HTR-8/SVneo (cell line): Measurements from ENCODE around the gene ANKS1B.

ENCODE experiments used
- DNase-seq: peaks from one replicate; pipeline ENCODE4 v3.0.0; 2011; ENCODE audit warnings: low spot score, mixed read lengths; ENCODE audit not compliant: insufficient read length
- FAIRE-seq: peaks from 2 replicates; lab custom pipeline; 2011; peaks lifted over from hg19 to GRCh38; lab: Jason Lieb, UNC

Gene ANKS1B

DNA sequence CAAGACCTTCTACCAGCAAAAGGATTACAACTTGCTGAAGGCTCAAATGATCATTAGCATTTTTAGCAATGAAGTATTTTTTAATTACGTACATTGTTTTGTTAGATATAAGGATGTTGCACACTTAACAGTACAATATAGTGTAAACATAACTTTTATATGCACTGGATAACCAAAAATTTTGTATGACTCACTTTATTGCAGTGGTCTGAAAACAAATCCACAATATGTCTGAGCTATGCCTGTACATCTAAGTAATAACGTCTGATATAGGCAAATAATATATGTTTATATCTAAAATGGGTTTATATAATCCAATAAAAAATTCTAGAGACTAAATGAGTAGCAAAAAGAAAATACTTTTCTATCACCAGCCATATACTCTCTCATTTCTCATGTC lies 10.6 kb downstream of the ANKS1B start:
- no peak for DNase-seq
- no peak for FAIRE-seq

GRCh38 chr12:99966429-99966828 lies 18.3 kb downstream of the ANKS1B start:
- DNase-seq, result no peak
- FAIRE-seq, result no peak

GRCh38 chr12:99960311-99960710 lies 24.4 kb downstream of the ANKS1B start:
- no peak for FAIRE-seq
- no peak for DNase-seq

GRCh38 chr12:99959549-99960170 lies 25.1 kb downstream of the ANKS1B start:
- DNase-seq, result no peak
- FAIRE-seq, result no peak

DNA sequence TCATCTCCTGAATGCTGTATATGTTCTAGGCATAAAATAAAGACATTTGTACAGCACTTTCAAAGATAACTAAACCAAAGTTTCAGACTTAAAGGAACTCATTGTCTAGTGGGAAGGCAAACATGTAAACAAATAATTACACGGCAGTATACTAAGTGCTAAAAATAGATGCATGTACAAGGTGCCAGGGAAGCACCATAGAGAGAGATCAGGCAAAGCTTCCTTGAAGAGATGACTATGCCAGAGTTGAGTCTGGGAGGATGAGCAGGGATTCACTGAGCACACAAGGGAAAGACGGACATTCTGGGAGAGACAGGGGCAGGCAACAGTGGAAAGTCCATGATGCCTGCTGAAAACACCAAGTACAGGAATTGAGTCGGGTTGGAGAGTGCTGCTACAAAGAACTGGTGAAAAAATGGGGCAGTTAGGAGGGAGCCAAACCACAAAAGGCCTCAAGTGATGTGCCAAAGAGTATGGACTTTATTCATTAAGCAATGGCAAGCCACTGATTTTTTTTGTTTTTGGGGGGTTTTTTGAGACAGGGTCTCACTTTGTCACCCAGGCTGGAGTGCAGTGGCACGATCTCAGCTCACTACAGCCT lies 26.8 kb downstream of the ANKS1B start:
- DNase-seq, result no peak
- FAIRE-seq, result no peak

DNA sequence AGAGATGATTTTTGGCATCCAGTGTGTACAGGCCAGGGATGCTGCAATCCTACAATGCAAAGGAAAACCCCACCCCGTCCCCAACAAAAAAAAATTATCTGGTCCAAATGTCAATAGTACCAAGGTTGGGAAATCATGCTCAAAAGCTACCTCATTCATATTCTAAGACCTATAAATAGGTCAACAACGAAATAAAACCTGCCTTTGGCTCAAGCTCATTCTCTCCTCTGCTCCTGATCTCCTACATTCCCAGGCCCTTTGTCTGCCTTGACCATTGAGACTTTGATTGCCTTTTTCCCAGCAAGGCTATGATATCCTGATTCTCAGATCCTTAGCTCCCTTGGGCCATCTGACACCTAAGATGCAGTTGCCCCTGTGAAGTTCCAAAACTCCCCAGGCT lies 30.0 kb downstream of the ANKS1B start:
- FAIRE-seq (no peak), DNase-seq (no peak)

DNA sequence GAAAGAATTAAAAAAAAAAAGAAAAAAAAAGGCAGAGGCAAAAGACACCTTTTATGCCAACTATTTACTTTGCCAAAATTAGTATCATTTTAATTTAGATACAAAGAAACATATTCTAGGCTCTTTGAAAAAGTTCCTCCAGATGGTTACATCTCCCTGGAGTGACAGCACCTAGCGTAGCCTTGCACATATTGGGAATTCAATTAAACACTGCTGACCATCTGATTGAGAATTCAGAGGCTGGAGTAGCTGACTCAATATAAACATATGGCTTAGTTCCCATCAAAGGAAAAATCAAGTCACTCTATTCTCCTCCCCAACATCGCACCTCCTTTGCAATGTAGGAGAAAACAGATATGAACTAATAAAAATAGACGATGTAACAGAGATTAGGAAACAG lies 36.4 kb downstream of the ANKS1B start:
- FAIRE-seq (no peak), DNase-seq (no peak)

GRCh38 chr12:99946131-99946530 lies 38.6 kb downstream of the ANKS1B start:
- DNase-seq (no peak), FAIRE-seq (no peak)

DNA sequence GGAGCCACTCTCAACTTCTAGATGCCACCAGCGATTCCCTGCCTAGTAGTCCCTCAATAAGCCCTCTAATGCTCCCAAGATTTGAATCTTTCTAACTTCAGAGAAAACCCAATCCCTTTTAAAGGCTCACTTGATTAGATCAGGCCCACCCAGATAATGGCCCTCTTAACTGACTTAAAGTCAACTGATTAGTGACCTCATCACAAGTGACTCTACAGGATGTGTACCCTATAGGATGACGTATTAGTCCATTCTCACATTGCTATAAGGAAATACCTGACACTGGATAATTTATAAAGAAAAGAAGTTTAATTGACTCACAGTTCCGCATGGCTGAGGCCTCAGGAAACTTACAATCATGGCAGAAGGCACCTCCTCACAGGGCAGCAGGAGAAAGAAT lies 49.1 kb downstream of the ANKS1B start:
- FAIRE-seq (no peak), DNase-seq (no peak)

DNA sequence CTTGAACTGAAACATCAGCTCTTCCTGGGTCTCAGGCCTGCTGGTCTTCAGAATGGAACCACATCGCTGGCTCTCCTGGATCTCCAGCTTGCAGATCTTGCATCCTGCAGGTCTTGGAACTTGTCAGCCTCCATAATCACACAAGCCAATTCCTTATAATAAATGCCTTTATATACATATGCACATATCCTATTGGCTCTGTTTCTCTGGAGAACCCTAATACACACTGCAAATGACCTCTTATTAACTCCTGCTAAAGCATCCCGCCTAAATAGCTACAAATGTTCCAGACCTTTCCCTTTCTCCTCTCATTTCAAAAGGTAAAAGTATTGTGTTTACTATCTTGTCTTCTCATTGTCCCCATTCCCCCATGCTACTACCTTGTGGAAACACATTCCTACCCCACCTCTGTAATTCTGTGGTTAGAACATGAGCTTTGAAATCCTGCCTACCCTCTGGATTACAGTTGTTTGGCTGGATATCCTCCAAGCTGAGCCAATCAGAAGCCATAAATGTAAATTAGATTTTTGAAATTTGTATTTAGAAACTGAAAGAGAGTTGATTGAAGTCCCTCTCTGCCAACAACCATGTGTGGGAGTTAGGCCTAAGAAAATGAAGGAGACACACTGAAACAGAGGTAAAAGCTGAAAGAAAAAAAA lies 58.1 kb downstream of the ANKS1B start:
- DNase-seq (no peak), FAIRE-seq (no peak)

GRCh38 chr12:99920353-99920960 lies 64.3 kb downstream of the ANKS1B start:
- no peak for DNase-seq
- no peak for FAIRE-seq

DNA sequence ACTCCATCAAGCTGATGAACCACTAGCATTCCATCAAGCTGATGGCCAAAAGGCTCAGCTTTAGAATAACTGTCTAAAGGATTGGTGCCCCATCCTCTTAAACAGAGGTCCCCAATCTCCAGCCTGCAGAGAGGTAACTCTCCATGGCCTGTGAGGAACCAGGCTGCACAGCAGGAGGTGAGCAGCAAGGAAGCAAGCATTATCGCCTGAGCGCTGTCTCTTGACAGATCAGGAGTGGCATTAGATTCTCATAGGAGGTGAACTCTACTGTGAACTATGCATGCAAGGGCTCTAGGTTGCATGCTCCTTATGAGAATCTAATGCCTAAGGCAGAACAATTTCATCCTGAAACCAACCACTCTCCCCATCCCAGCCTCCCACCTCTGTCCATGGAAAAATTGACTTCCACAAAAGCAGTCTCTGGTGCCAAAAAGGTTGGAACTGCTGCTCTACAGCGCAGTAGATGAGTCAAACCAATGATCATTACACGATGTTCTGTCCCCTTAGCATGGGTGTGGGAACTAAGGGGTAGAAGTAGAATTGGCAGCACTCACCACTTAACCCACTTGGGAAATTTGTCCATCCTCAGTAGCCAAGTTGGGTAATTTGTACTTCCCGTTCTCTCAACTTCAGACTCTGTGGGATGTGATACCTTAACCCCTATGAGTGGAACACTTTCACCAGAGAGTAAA lies 66.9 kb downstream of the ANKS1B start:
- FAIRE-seq (no peak), DNase-seq (no peak)

DNA sequence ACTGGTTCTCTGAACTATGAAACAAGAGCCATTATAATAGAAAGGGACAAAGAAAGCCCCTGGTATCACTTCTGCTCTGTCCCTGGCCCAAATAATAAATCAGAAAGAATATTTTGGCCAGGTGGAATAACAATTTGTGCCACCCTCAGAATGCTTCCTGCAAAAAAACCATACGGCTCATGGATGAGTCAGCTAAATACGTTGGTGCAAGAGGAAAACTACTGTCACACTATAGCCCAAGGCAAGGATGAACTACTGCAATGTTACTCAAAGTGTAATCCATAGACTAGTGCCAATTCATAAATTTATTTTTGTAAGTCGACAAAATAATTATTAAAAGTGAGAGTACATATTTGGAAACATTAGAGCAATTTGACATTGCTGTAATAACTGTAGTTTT lies 68.2 kb downstream of the ANKS1B start:
- no peak for FAIRE-seq
- no peak for DNase-seq

DNA sequence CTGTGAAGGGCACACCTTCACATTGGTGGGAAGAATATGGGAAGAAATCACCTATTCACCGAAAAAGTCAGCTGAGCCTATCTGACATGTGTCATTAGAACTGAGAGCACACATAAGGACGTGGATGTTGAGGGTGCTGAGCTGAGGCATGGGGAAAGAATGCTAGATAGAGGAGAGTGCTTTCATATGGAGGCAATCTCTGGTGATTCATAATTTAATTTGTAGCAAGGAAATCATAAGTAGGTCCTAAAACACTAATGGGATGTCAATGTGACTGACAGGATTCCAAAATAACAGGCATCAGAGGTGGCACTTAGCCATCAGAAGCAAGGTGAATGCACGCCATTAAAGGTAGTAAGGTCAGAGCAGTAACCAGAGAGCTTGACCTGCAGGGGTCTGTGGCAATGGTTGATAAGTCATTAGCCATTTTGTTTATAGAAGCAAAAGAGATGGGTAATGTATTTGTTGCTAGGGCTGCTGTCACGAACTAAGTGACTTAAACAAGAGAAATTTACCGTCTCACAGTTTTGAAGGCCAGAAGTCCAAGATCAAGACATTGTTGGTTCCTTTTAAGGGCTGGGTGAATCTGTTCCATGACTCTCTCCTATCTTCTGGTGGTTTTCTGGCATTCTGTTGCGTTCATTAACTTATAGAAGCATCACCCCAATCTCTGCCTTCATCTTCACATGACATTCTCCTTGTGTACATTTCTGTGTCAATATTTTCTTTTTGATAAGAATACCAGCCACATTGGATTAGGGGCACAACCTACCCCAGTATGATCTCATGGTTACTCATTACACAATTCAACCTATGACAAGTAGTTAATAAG lies 69.3 kb downstream of the ANKS1B start:
- DNase-seq, result peak; percentile 3
- FAIRE-seq, result peak; percentile 87

DNA sequence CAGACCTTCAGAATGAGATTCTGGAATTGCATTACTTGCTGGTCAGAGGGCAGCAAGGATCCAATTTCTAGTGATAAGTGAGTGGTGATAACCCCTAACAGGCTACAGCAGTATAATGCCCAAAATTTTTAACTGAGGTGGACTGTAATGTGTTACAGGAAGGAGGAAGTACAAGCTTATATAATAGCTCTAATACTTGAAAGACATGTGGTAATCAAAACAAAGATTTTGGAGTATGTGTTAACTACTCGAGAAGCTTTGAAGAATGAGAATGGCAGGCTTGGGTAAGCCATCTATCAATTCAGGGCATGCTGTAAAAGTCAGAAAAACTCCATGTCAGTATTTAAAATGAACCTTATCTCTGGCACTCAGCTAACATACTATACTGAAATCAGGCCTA lies 70.5 kb downstream of the ANKS1B start:
- FAIRE-seq, result no peak
- no peak for DNase-seq

DNA sequence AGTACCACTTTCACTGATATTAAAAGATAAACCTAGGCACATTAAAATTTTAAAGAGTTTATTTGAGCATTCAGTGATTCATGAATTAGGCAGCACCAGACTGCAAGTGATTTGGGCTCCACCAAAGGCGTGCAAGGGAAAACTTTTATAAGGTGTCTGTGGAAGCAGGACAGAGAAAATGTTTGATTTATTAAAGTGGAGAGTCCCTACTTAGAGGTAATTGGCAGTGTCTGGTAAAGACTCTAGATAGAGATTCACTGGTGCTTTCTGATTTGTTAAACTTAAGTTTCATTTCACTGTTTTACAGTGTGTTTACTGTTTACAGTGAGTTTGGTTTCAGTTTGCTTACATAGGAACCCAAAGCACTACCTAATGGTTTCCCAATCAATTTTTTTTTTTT lies 72.8 kb downstream of the ANKS1B start:
- FAIRE-seq (no peak), DNase-seq (no peak)

DNA sequence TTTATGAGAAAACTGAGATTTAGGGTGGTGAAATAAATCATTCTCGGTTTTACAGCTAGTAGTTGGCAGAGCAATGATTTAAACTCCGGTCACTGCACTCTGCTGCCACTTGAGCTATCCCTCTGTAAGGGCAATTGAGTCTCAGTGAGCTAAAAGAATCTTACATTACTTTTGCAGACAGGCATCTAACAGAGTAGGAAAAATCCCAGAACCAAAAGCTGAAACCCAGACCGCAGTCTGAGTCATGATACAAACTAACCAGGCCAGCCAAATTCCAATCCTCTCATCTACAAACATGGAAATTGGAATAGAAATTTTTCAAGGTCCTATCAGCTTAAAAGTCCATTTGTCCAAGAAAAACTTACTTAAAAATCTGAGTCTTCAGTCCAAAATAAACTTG lies 73.7 kb downstream of the ANKS1B start:
- DNase-seq (peak; percentile 60), FAIRE-seq (no peak)

GRCh38 chr12:99910342-99910741 lies 74.4 kb downstream of the ANKS1B start:
- FAIRE-seq (no peak), DNase-seq (no peak)

- FAIRE-seq (no peak), DNase-seq (no peak)
Measured at GRCh38 chr12:99906786-99907579, 77.8 kb downstream of the ANKS1B start.
